Measurements from ENCODE around the gene TUBGCP6. TPM values are rescaled to one million over a fixed set of nuclear protein-coding genes. Genes with fewer than 3 reads are reported as not detected.

TUBGCP6 gene
- total RNA-seq, 1 experiment from 2014 or later = 31.3 TPM

GRCh38 chr22:50248196-50249081, 3.6 kb upstream of the TUBGCP6 start:
- Histone ChIP-seq H3K36me3 (ENCODE audit: control insufficient read depth, insufficient read depth, low read length) (no peaks in the 10 kb centered on the region; the same call in 1 of the 2 replicates), H3K27me3 (ENCODE audit: control insufficient read depth, insufficient read depth, low read length) (no peaks in the 10 kb centered on the region), H3K9me3 (ENCODE audit: control insufficient read depth, insufficient read depth, low read depth, low read length) (no peaks in the 10 kb centered on the region), H3K4me1 (ENCODE audit: control insufficient read depth, insufficient read depth, low read length) (peaks cover 18% of the 10 kb centered on the region), H3K27ac (ENCODE audit: low read length) (no peak overlapping the region), H3K4me3 (ENCODE audit: low read depth in 2 of 2, low read length in 2 of 2) (no peak overlapping the region)
- CTCF ChIA-PET = no interaction called here
- POLR2A ChIA-PET = no interaction called here
- ATAC-seq = no peak
- no TSS peak for BruUV-seq (replicated peaks)
- in situ Hi-C loops (cut with HindIII; ENCODE audit: low pct_unique_long_range_greater_than_20kb, low sequenced_read_pairs) = no loop called here
- no peak for DNase-seq (ENCODE audit: low read depth, low spot score)
- TF ChIP-seq TCF7L2 (IDR thresholded peaks at IDR 0.05; ENCODE audit: low read depth, low read length) (no peak), SIN3A (IDR thresholded peaks at IDR 0.05; ENCODE audit: borderline replicate concordance, insufficient read depth, low read depth, low read length) (no peak), REST (IDR thresholded peaks at IDR 0.05; ENCODE audit: insufficient read depth in 1 of 2, low read depth in 2 of 2, low read length in 1 of 2) (no peak), POLR2AphosphoS5 (IDR thresholded peaks at IDR 0.05; ENCODE audit: low read depth, low read length) (no peak), CTCF (IDR thresholded peaks at IDR 0.05) (no peak)
- intact Hi-C loops (cut with micrococcal nuclease; ENCODE audit: unreplicated experiment) = no loop called here

- intact Hi-C loops (cut with micrococcal nuclease; ENCODE audit: unreplicated experiment) (no loop called here), in situ Hi-C loops (cut with HindIII; ENCODE audit: low pct_unique_long_range_greater_than_20kb, low sequenced_read_pairs) (no loop called here)
- DNase-seq (ENCODE audit: low read depth, low spot score) (no peak), ATAC-seq (no peak)
- H3K36me3 ChIP-seq (ENCODE audit: control insufficient read depth, insufficient read depth, low read length) = no peaks in the 10 kb centered on the region; the same call in 1 of the 2 replicates
- no peaks in the 10 kb centered on the region for H3K27me3 ChIP-seq (ENCODE audit: control insufficient read depth, insufficient read depth, low read length)
- CTCF ChIA-PET = no interaction called here
- peak overlapping the region; percentile 23; the same call in 1 of the 2 replicates for H3K27ac ChIP-seq (ENCODE audit: low read length)
- no peak overlapping the region for H3K4me3 ChIP-seq (ENCODE audit: low read depth in 2 of 2, low read length in 2 of 2)
- no peaks in the 10 kb centered on the region for H3K9me3 ChIP-seq (ENCODE audit: control insufficient read depth, insufficient read depth, low read depth, low read length)
- BruUV-seq (replicated peaks) = no TSS peak
- H3K4me1 ChIP-seq (ENCODE audit: control insufficient read depth, insufficient read depth, low read length) = peaks cover 18% of the 10 kb centered on the region
- TF ChIP-seq SIN3A (IDR thresholded peaks at IDR 0.05; ENCODE audit: borderline replicate concordance, insufficient read depth, low read depth, low read length) (no peak), POLR2AphosphoS5 (IDR thresholded peaks at IDR 0.05; ENCODE audit: low read depth, low read length) (no peak), CTCF (IDR thresholded peaks at IDR 0.05) (no peak)
- POLR2A ChIA-PET = no interaction called here
Observed at GRCh38 chr22:50247748-50248147, 2.9 kb upstream of the TUBGCP6 start.
